Activated T-helper 1 cell treated with Interleukin-2 at 50 U/mL for 16 hours (primary cell): ENCODE data around the gene ST3GAL5.

Experiments
- DNase-seq: peaks from one replicate; pipeline ENCODE4 v3.0.0-alpha.2; 2020; ENCODE audit warnings: low read depth

The ST3GAL5 gene

GRCh38 chr2:85806358-85807118 lies 82.3 kb downstream of the ST3GAL5 start:
- DNase-seq = no peak

GRCh38 chr2:85804583-85804982 lies 84.2 kb downstream of the ST3GAL5 start:
- DNase-seq = no peak

GRCh38 chr2:85803704-85804425 lies 84.9 kb downstream of the ST3GAL5 start:
- DNase-seq = no peak

DNA sequence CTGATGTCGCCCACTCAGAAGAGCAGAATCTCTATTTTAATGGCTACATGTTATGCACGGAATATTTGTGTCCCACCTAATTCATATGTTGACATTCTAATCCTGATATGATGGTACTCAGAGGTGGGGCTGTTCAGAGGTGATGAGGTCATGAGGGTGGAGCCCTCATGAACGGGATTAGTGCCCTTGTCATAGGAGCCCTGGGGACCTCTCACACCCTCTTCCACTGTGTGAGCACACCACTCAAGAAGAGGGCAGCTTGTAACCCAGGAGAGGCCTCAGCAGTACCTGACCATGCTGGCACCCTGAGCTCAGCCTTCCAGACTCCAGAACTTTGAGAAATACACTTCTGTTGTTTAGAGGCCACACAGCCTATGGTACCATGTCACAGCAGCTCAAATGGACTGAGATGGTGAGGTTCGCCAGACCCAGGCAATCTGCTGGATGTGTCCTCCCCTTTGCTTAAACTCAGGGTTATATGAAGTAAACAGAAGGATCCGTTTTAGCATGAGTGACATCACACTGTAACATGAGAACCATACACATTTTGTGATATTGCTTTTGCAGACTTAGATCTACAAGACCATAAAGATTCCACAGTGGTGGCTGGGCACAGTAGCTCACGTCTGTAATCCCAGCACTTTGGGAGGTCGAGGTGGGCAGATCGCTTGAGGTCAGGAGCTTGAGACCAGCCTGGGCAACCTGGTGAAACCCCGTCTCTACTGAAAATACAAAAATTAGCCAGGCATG lies 86.3 kb downstream of the ST3GAL5 start:
- DNase-seq = no peak

- DNase-seq = no peak
Observed at GRCh38 chr2:85801871-85802270, 86.9 kb downstream of the ST3GAL5 start.

GRCh38 chr2:85800586-85800985 lies 88.2 kb downstream of the ST3GAL5 start:
- DNase-seq = no peak

DNA sequence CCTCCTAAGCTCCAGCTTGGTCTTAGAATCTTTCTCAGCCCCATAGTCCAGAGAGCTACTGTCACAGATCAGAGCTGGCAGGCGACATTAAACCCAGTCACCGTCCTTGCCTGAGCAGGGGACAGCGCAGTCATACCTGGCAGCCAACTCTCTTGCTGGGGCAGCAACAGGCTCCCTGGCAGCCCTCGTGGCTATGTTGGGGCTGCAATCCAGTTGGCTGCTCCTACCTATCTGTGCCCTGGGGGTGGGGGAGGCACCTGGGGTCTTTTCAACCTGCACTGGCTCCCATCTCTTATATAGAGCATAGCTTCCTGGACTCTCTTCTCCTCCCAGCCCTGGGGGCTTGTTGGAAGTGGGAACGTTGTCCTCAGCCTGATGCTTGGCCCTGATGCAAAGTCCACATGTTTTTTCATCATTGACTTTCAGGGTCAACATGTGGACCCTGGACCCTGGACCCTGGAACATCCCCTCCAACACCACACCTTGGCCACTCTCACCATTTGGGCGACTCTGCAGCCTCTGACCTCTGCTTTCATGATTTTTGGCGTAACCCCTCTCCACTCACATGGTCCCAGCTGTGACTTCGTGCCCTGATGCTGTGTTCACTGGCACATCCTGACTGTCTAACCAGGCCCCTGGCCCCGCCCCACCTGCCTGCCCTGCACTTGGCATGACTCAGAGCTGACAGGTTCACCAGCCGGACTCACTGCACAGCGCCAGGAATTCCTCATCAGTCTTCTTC lies 89.4 kb downstream of the ST3GAL5 start:
- DNase-seq = no peak

GRCh38 chr2:85797921-85798320 lies 90.9 kb downstream of the ST3GAL5 start:
- DNase-seq = no peak

DNA sequence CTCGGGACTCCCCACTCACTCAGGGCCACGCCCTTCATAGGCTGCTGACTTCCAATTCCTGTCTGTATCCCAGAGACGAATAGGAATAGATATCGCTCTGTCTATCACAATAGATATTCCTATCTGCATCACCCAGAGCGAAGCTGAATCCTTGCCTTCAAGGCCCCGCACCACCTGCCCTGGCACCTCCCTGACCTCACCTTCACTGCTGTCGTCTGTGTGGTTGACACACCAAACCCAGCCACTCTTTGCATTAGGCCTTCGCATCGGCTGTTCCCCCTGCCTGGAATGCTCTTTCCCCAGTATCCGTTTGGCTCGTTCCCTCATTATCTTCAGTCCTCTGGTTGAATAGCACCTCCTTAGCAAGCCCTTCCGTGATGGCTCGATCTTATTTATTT lies 91.5 kb downstream of the ST3GAL5 start:
- DNase-seq = no peak

DNA sequence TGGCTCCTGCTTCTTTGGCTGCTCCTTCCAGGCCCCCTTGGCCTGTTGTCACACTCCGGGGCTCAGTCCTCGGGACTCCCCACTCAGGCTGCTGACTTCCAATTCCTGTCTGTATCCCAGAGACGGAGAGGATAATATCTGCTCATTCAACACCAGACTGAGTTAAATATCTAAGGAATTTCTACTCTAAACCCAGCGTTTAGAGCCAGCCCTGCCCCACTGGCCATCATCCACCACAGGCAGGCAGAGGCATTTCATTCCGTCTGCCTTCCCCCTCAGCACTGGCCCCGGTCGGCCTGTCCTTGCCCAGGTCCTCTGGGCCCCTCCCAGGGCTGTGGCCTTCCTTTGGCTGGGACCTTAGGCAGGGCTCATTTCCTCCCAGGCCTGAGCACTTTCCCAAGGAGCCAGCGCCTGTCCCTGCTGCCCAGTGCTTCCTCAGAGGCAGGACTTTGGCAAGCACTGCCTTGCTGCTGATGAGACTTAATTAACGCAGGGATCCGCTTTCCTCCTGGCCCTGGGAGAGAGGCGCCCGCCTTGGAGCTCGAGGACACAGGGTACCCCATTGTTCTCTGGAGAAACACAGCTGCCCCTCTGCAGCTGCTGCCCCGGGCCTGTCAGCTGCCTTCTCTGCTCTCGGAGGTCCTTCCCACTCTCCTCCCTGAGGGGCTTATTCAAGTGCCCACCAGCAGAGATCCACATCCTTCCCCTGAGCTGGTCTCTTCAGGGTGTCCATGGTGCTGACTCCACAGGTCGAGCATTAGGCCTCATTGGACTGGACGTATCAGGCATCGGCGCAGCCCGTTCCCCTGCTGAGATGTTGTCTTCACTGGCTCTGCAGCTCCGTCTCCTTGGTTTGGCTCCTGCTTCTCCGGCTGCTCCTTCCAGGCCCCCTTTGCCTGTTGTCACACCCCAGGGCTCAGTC lies 92.2 kb downstream of the ST3GAL5 start:
- DNase-seq = no peak

- no peak for DNase-seq
Observed at GRCh38 chr2:85796046-85796340, 92.8 kb downstream of the ST3GAL5 start.

DNA sequence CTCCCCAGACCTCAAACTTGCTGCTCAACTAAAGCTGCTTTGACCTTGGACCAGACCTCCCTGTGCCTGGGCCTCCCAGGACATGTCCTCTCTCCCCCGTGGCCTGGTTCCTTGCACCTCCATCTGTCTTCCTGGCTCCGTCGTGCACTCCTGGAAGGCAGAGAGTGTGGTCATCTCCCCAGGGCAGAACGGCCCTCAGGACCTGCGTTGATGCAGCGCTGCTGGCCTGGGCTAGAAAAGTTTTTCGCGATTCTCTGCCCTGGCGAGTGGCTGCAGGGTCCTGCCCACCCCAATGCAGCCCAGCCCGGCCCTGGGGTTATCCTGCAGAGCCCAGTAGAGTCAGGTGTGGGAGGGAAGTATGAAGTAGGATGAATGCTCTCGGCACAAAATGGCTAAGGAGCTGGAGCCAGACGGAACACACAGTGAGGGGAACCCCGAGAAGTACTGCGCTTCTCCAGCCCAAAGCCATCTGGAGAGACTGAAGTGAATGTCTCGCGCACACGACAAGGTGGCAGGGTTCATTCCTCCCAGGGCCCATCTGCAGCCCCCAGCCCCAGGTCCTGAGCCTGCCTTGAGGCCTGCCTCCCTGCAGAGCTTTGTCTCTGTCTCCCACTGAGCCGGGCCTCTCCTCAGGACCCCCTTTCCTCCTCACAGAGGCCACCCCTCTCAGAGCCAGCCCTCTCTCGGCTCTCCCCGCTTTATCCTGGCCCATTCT lies 93.3 kb downstream of the ST3GAL5 start:
- no peak for DNase-seq

- DNase-seq = no peak
Observed at GRCh38 chr2:85794491-85795121, 94.2 kb downstream of the ST3GAL5 start.

- DNase-seq = no peak
Observed at GRCh38 chr2:85794038-85794441, 94.8 kb downstream of the ST3GAL5 start.

DNA sequence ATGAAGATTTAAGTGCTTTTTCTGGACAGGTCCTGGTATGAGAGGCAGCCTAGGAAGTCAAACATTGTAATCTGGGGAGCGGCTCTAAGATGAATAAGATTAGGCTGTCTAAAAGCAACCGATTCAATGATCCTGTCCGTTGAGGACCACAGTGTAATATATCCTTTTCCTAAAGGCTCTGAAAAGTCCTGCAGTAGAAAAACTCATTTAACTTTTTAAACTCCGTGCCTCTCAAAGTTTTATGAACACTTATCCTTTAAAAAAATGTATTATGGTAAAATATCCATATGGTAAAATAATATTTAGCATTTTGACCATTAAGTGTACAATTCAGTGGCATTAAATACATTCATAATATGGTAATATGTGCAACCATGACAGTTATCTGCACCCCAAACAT lies 95.2 kb downstream of the ST3GAL5 start:
- no peak for DNase-seq

DNA sequence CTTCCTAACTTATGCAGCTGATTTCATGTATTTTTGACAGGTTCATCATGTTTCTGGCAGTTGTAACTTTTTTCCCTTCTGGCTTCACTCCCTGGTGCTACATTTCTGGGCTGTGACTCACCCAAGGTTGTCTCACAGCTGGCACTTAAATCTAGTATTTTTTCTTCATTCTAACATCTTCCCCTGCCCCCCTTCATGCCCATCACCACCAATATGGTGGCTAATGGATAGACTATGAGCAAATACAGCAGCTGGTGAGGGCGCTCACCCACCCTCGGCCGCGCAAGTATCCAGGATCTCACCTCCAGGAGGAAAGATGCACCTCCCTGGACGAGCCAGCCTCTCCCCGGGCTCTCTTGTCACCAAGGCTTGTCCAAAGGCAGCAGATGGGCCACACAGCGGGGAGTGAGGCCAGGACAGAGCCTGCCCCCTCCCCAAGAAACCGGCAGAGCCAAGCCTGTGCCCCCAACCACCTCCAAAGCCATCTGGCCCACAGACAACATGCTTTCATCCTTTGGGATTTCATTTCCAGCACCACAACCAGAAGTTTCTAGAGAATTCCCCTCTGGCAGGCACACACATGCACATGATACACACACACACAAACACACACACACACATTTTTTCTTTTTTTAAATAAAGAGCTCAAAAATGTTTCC lies 95.9 kb downstream of the ST3GAL5 start:
- DNase-seq = no peak

DNA sequence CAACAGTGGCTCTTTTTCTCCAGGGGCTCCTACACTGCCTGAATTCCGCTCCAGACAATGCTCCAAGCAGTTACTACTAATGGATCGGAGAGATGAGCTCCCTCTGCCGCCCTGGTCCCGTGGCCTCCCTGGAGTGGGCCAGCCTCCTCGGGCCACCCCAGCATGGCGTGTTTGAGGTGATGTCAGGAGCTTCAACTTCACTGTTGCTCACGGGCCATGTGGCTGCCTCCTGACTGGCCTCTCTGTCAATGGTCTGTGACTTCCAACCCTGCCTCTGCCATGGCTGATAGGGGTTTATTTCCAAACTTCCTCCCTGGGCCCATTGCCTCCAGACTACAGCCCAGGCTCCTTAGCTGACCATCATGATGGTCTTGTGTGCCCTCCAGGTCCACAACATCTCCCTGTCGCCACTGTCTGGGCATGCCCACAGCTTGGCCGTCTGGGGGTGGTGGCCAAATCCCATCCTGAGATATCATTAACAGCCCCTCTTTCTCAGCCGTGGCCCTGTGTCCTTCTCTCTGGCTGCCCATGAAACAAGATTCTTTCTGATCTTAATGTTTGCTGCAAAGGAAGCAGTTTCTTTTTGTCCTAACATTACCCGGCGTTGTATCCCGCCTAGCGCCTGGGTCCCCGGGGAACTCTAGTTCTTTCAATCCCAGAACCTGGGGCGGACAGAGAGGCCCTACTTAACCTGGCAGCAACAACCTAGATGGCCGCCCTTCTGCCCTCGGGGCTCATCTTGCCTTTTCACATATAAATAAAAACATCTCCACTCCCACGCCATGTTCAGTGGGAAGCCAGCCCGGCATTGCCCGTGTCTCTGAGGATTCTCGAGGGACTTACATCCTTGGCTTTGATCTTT lies 96.9 kb downstream of the ST3GAL5 start:
- DNase-seq = no peak

DNA sequence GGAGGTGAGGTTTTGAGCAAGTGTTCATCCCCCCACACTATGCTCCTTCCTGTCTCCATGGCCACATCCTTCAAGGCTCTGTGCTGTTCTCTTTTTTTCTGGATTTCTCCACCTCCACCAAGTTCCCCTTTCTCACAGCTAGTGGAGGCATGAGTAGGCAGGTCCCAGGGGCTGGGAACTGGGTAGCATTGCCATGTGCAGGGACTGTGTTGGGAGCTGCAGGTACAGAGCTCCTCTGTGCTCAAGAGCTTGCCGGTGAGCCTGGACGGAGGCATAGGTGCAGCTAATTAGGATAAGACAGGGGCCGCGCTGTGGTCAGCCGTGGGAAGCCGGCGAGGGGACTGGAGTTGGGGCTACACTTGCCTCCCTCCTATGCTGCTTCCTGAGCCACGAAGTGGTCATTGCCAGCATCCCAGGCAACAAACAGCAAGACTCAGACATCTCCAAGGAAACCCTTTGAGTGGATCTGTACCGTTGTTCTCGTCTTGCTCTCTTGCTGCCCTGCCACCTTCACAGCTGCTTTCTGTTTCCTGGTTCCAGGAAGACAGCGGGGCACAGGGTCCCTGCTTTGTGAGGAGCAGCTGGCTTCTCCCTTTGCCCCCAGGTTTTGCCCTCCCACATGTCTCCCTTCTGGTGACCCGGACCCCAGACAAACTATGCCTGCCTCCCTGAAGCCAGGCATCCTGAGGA lies 98.1 kb downstream of the ST3GAL5 start:
- no peak for DNase-seq
